ENCODE data around the gene LTB4R2.

GRCh38 chr14:24360281-24360680 lies 50.3 kb downstream of the LTB4R2 start:
- TF ChIP-seq EZH2 (IDR thresholded peaks at IDR 0.05; ENCODE audit: borderline replicate concordance, insufficient read depth, low read depth, low read length, poor library complexity, severe bottlenecking), result no peak
- TF ChIP-seq, protein P1, sequence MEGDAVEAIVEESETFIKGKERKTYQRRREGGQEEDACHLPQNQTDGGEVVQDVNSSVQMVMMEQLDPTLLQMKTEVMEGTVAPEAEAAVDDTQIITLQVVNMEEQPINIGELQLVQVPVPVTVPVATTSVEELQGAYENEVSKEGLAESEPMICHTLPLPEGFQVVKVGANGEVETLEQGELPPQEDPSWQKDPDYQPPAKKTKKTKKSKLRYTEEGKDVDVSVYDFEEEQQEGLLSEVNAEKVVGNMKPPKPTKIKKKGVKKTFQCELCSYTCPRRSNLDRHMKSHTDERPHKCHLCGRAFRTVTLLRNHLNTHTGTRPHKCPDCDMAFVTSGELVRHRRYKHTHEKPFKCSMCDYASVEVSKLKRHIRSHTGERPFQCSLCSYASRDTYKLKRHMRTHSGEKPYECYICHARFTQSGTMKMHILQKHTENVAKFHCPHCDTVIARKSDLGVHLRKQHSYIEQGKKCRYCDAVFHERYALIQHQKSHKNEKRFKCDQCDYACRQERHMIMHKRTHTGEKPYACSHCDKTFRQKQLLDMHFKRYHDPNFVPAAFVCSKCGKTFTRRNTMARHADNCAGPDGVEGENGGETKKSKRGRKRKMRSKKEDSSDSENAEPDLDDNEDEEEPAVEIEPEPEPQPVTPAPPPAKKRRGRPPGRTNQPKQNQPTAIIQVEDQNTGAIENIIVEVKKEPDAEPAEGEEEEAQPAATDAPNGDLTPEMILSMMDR (IDR thresholded peaks at IDR 0.05), result no peak

All from B cell (primary cell).